ENCODE data around the gene PDIA2.
A peak's percentile ranks its signal among the peaks of the same experiment; 100 is the strongest.
"Not testable (repeated sequence)": the region's sequence is repeated elsewhere in the genome, so short reads cannot be mapped to it uniquely, and the experiment has no call there.

Gene PDIA2

GRCh38 chr16:325375-326145 is 42.6 kb downstream of the PDIA2 start:
- Histone ChIP-seq H3K4me1 (ENCODE audit: control insufficient read depth, insufficient read depth, low read depth, low read length) (peaks cover 33% of the 10 kb centered on the region), H3K79me1 (replicated peaks; ENCODE audit: low read length, poor library complexity, severe bottlenecking) (peaks cover 27% of the 10 kb centered on the region), H3K18ac (ENCODE audit: low read depth in 1 of 2, low read length in 2 of 2) (no peak overlapping the region), H3K9me3 (ENCODE audit: control insufficient read depth, low read length) (no peaks in the 10 kb centered on the region), H3K27ac (ENCODE audit: low read length, poor library complexity, severe bottlenecking) (no peak overlapping the region), H3K36me3 (ENCODE audit: control insufficient read depth in 1 of 2, insufficient read depth in 2 of 2, low read depth in 1 of 2, low read length in 2 of 2) (peaks cover 0 to 22% of the 10 kb centered on the region in 2 experiments), H2AK5ac (ENCODE audit: low read length, severe bottlenecking) (no peak overlapping the region), H3K4ac (ENCODE audit: low read depth in 1 of 2, low read length in 2 of 2) (no peak overlapping the region), H2BK5ac (ENCODE audit: low read depth, low read length, poor library complexity, severe bottlenecking) (peak overlapping the region; percentile 15), H4K91ac (ENCODE audit: low read length) (no peak overlapping the region), H3K9ac (ENCODE audit: low read length) (no peak overlapping the region), H4K8ac (ENCODE audit: low read length) (no peak overlapping the region), H3K23ac (ENCODE audit: low read length in 2 of 2) (no peak overlapping the region), H3K27me3 (ENCODE audit: control insufficient read depth in 1 of 2, insufficient read depth in 1 of 2, low read length in 2 of 2) (no peaks in the 10 kb centered on the region), H2BK120ac (ENCODE audit: low read depth, low read length) (no peak overlapping the region), H2BK15ac (ENCODE audit: low read depth, poor library complexity, severe bottlenecking) (no peak overlapping the region), H2BK12ac (ENCODE audit: low read length in 2 of 2) (no peak overlapping the region), H2AFZ (ENCODE audit: low read depth, low read length) (no peak overlapping the region), H3K4me2 (ENCODE audit: low read length, poor library complexity, severe bottlenecking) (no peak overlapping the region), H3K14ac (ENCODE audit: low read length in 2 of 2) (no peak overlapping the region), H3K4me3 (ENCODE audit: insufficient read depth in 1 of 2, low read depth in 1 of 2, low read length in 2 of 2) (no peak overlapping the region)
- WGBS = 94% methylated on average over 27 of the region's 28 CpGs
- no peak for DNase-seq

GRCh38 chr16:330741-331140 is 47.8 kb downstream of the PDIA2 start:
- no peak overlapping the region for H3K14ac ChIP-seq (ENCODE audit: low read length in 2 of 2)
- H3K27ac ChIP-seq (ENCODE audit: low read length, poor library complexity, severe bottlenecking) = no peak overlapping the region
- H3K4me1 ChIP-seq (ENCODE audit: control insufficient read depth, insufficient read depth, low read depth, low read length) = peaks cover 22% of the 10 kb centered on the region

GRCh38 chr16:331181-331814 is 48.3 kb downstream of the PDIA2 start:
- H2AFZ ChIP-seq (ENCODE audit: low read depth, low read length); H3K9ac ChIP-seq (ENCODE audit: low read length); H3K27me3 ChIP-seq (ENCODE audit: control insufficient read depth in 1 of 2, insufficient read depth in 1 of 2, low read length in 2 of 2); H2AK5ac ChIP-seq (ENCODE audit: low read length, severe bottlenecking); H4K91ac ChIP-seq (ENCODE audit: low read length); H2BK5ac ChIP-seq (ENCODE audit: low read depth, low read length, poor library complexity, severe bottlenecking); H2BK12ac ChIP-seq (ENCODE audit: low read length in 2 of 2); H3K9me3 ChIP-seq (ENCODE audit: control insufficient read depth, low read length); H3K14ac ChIP-seq (ENCODE audit: low read length in 2 of 2); H3K18ac ChIP-seq (ENCODE audit: low read depth in 1 of 2, low read length in 2 of 2); H3K36me3 ChIP-seq (ENCODE audit: control insufficient read depth in 1 of 2, insufficient read depth in 2 of 2, low read depth in 1 of 2, low read length in 2 of 2); H3K4me2 ChIP-seq (ENCODE audit: low read length, poor library complexity, severe bottlenecking); H3K4ac ChIP-seq (ENCODE audit: low read depth in 1 of 2, low read length in 2 of 2); H4K8ac ChIP-seq (ENCODE audit: low read length); H2BK15ac ChIP-seq (ENCODE audit: low read depth, poor library complexity, severe bottlenecking); H2BK120ac ChIP-seq (ENCODE audit: low read depth, low read length); H3K23ac ChIP-seq (ENCODE audit: low read length in 2 of 2); H3K27ac ChIP-seq (ENCODE audit: low read length, poor library complexity, severe bottlenecking): not testable (repeated sequence)
- H3K4me3 ChIP-seq (ENCODE audit: insufficient read depth in 1 of 2, low read depth in 1 of 2, low read length in 2 of 2) = peak overlapping the region in 1 of 2 experiments; percentile 18
- peaks cover 22% of the 10 kb centered on the region for H3K4me1 ChIP-seq (ENCODE audit: control insufficient read depth, insufficient read depth, low read depth, low read length)
- peaks cover 25% of the 10 kb centered on the region for H3K79me1 ChIP-seq (replicated peaks; ENCODE audit: low read length, poor library complexity, severe bottlenecking)
- DNase-seq = peak; percentile 79
- 50% methylated on average over 6 of the region's 6 CpGs for WGBS

More at GRCh38 chr16:330741-331140, 47.8 kb downstream of the PDIA2 start:
- Histone ChIP-seq H3K4me2 (ENCODE audit: low read length, poor library complexity, severe bottlenecking) (no peak overlapping the region), H3K79me1 (replicated peaks; ENCODE audit: low read length, poor library complexity, severe bottlenecking) (peaks cover 23% of the 10 kb centered on the region), H3K9me3 (ENCODE audit: control insufficient read depth, low read length) (no peaks in the 10 kb centered on the region), H3K36me3 (ENCODE audit: control insufficient read depth in 1 of 2, insufficient read depth in 2 of 2, low read depth in 1 of 2, low read length in 2 of 2) (peaks cover 0 to 3% of the 10 kb centered on the region in 2 experiments), H3K4ac (ENCODE audit: low read depth in 1 of 2, low read length in 2 of 2) (no peak overlapping the region), H4K8ac (ENCODE audit: low read length) (no peak overlapping the region), H2BK120ac (ENCODE audit: low read depth, low read length) (no peak overlapping the region), H2AK5ac (ENCODE audit: low read length, severe bottlenecking) (no peak overlapping the region), H3K4me3 (ENCODE audit: insufficient read depth in 1 of 2, low read depth in 1 of 2, low read length in 2 of 2) (no peak overlapping the region), H3K27me3 (ENCODE audit: control insufficient read depth in 1 of 2, insufficient read depth in 1 of 2, low read length in 2 of 2) (no peaks in the 10 kb centered on the region), H2BK5ac (ENCODE audit: low read depth, low read length, poor library complexity, severe bottlenecking) (no peak overlapping the region), H3K18ac (ENCODE audit: low read depth in 1 of 2, low read length in 2 of 2) (no peak overlapping the region), H4K91ac (ENCODE audit: low read length) (no peak overlapping the region), H2BK12ac (ENCODE audit: low read length in 2 of 2) (peak overlapping the region in 1 of 2 experiments; percentile 25), H2AFZ (ENCODE audit: low read depth, low read length) (no peak overlapping the region), H3K23ac (ENCODE audit: low read length in 2 of 2) (peak overlapping the region in 1 of 2 experiments; percentile 99), H2BK15ac (ENCODE audit: low read depth, poor library complexity, severe bottlenecking) (no peak overlapping the region), H3K9ac (ENCODE audit: low read length) (no peak overlapping the region)
- no peak for DNase-seq
- WGBS = 85% methylated on average over 2 of the region's 2 CpGs

- WGBS = 92% methylated on average over 5 of the region's 6 CpGs
- Histone ChIP-seq H3K4me2 (ENCODE audit: low read length, poor library complexity, severe bottlenecking) (no peak overlapping the region), H3K9me3 (ENCODE audit: control insufficient read depth, low read length) (no peaks in the 10 kb centered on the region), H3K36me3 (ENCODE audit: control insufficient read depth in 1 of 2, insufficient read depth in 2 of 2, low read depth in 1 of 2, low read length in 2 of 2) (peaks cover 0 to 2% of the 10 kb centered on the region in 2 experiments), H4K8ac (ENCODE audit: low read length) (no peak overlapping the region), H3K4ac (ENCODE audit: low read depth in 1 of 2, low read length in 2 of 2) (peak overlapping the region in 1 of 2 experiments; percentile 7), H3K4me1 (ENCODE audit: control insufficient read depth, insufficient read depth, low read depth, low read length) (peaks cover 15% of the 10 kb centered on the region), H3K9ac (ENCODE audit: low read length) (no peak overlapping the region), H2BK15ac (ENCODE audit: low read depth, poor library complexity, severe bottlenecking) (peak overlapping the region; percentile 15), H3K27ac (ENCODE audit: low read length, poor library complexity, severe bottlenecking) (no peak overlapping the region), H3K27me3 (ENCODE audit: control insufficient read depth in 1 of 2, insufficient read depth in 1 of 2, low read length in 2 of 2) (no peaks in the 10 kb centered on the region), H3K14ac (ENCODE audit: low read length in 2 of 2) (peak overlapping the region in 1 of 2 experiments; percentile 50), H2BK5ac (ENCODE audit: low read depth, low read length, poor library complexity, severe bottlenecking) (no peak overlapping the region), H2BK120ac (ENCODE audit: low read depth, low read length) (no peak overlapping the region), H2BK12ac (ENCODE audit: low read length in 2 of 2) (peak overlapping the region in 1 of 2 experiments; percentile 29), H3K23ac (ENCODE audit: low read length in 2 of 2) (no peak overlapping the region), H2AK5ac (ENCODE audit: low read length, severe bottlenecking) (no peak overlapping the region), H2AFZ (ENCODE audit: low read depth, low read length) (no peak overlapping the region), H4K91ac (ENCODE audit: low read length) (peak overlapping the region; percentile 93), H3K79me1 (replicated peaks; ENCODE audit: low read length, poor library complexity, severe bottlenecking) (peaks cover 38% of the 10 kb centered on the region), H3K4me3 (ENCODE audit: insufficient read depth in 1 of 2, low read depth in 1 of 2, low read length in 2 of 2) (no peak overlapping the region), H3K18ac (ENCODE audit: low read depth in 1 of 2, low read length in 2 of 2) (peak overlapping the region in 1 of 2 experiments; percentile 44)
- no peak for DNase-seq
Observed at GRCh38 chr16:333406-334094, 50.6 kb downstream of the PDIA2 start.
